Fibroblast of the conjunctiva (primary cell): Measurements from ENCODE around the gene USH1G.
"Not testable (repeated sequence)": the region's sequence is repeated elsewhere in the genome, so short reads cannot be mapped to it uniquely, and the experiment has no call there.

ENCODE experiments used
- DNase-seq: peaks from one replicate; pipeline ENCODE4 v3.0.0-alpha.2; 2010; ENCODE audit warnings: low read depth

Gene USH1G

DNA sequence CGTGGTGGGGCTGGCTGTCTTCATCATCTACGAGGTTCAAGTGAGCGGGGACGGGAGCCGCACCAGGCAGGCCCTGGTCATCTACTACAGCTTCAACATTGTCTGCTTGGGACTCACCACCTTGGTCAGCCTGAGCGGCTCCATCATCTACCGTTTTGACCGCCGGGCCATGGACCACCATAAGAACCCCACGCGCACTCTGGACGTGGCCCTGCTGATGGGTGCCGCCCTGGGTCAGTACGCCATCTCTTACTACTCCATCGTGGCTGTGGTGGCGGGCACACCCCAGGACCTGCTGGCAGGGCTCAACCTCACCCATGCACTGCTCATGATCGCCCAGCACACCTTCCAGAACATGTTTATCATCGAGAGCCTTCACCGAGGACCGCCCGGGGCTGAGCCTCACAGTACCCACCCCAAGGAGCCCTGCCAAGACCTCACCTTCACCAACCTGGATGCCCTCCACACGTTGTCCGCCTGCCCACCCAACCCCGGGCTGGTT lies 7.5 kb upstream of the USH1G start:
- no peak for DNase-seq

GRCh38 chr17:74928786-74929185 lies 5.7 kb upstream of the USH1G start:
- no peak for DNase-seq

DNA sequence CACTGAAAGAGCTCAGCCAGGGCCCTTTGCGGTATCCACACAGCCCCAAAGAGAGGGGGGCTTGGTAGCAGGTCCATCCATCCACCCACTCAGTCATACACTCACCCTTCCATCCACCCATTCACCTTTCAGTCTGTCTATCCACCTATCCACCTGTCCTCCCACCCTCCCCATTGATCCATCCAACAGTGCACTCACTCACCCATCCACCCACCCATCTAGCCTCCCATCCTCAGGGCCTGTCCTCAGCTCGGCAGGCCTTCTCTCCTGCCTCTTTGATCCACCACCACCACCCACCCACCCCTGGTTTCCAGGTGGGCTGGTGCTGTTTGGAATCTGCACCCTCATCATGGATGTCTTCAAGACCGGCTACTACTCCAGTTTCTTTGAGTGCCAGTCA lies 2.2 kb upstream of the USH1G start:
- DNase-seq, result no peak

DNA sequence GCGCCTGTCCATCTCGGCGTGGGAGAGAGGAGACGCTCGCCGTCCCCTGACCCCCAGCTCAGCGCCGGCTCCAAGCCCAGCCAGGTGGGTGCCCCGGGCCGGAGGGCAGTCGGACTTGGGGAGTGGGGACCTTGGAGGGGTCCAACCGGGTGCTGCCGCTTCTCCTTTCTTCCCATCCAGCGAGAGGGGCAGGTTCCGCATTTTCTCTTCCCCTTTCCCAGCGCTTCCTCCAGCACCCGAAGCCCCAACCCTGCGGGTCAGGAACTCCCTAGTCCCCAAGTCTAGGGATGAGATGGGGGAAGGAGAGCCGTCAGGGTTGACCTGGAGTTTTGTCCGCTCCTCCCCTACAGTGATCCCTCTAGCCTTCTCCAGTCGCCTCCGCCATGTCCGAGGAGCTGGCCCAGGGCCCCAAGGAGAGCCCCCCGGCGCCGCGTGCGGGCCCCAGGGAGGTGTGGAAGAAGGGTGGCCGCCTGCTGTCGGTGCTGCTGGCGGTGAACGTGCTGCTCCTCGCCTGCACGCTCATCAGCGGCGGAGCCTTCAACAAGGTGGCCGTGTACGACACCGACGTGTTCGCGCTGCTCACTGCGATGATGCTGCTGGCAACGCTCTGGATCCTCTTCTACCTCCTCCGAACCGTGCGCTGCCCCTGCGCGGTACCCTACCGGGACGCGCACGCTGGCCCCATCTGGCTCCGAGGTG lies 1.3 kb upstream of the USH1G start, which contains the start of gene OTOP2:
OTOP2 (plus strand) TSS at position 24 of the 699 bp plus-strand sequence; CDS start at position 384, 360 bp downstream.
- DNase-seq, result no peak

- DNase-seq, result no peak
Measured at GRCh38 chr17:74923538-74924249, 639 bp upstream of the USH1G start.

GRCh38 chr17:74922172-74922571 lies 883 bp downstream of the USH1G start:
- no peak for DNase-seq

DNA sequence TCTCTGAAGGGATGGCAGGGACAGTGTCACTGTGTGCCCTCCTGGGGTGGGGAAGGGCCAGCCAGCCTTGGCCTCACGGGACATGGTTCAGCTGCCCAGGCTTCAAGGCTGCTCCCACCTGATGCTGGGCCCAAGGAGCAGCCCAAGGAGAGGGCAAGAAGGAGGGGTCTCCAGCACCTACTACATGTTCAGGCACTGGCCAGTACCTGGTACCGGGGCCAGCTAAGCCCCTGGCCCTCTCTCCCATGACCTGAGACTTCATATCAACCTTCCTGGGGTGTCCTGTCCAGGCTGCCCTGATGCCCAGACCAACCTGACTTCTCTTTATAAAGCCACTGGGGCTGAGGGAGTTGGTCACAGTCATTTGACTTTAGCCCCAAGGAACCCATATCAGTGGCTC lies 1.3 kb downstream of the USH1G start:
- no peak for DNase-seq

DNA sequence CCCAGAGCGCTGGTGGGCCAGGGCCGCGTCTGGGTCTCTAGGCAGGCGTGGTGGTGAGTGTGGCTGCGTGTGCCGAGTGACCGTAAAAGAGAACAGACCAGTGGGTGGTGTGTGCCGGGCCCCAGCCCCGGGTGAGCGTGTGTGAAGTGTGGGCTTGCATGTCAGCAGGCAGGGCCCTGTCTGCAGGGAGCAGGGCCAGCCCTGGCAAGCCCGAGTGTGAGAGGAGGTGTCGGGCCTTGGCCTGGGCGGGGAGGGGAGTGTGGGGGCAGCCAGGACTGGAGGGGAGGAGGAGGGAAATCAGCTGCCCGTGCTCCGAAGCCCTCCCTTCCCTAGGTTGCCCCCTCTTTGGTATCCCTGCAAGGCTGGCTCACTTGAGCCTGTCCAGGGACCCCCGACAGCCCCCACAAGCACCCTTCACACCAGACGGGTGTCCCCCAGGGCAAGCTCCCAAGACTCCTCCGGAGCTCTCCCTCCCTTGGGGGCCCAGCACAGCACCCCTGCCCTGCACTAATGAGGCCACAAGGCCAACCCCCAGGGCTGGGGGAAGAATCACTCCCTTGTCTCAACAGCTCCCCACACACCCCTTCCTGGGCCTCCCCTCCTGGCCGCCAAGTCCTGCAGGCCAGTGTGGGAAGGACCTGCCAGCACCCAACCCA lies 1.9 kb downstream of the USH1G start:
- DNase-seq, result no peak

DNA sequence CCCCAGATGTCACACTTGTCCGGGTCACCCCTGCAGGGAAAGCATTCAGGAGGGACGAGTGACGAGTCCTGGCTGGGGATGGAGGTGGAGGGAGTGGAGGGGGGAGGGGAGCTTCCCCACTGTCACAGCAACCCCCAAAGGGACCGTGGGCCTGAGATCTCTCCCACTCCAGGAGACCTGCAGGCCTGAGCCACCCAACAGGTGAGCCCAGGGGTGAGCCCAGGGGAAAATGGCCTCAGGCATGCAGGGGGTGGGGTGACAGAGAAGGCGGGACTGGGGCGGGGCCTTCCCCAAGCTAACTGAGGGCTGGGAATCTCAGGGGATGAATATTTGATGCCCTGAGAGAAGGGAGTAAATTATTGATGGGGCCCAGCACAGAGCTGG lies 2.4 kb downstream of the USH1G start:
- no peak for DNase-seq

- no peak for DNase-seq
Measured at GRCh38 chr17:74920306-74920620, 2.8 kb downstream of the USH1G start.

- no peak for DNase-seq
Measured at GRCh38 chr17:74919440-74920305, 3.4 kb downstream of the USH1G start.

DNA sequence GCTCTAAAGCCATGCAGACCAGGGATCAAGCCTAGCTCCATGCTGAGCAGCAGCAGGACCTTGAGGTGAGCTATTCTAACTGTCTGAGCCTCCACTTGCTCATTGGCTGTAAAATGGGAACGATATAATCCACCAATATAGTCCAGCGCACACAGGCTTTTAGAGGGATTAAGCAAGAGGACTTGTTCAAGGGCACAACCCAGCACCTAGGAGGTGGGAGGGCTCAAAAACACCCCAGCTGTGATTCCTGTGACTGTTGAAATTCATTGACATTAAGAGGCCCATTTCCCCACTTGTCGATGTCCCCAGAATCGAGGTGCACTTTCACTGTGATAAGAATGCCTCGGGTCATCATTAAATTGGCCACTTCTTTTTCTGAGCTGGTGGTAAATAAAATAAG lies 4.1 kb downstream of the USH1G start:
- no peak for DNase-seq

GRCh38 chr17:74917430-74917829 lies 5.6 kb downstream of the USH1G start:
- DNase-seq, result no peak

DNA sequence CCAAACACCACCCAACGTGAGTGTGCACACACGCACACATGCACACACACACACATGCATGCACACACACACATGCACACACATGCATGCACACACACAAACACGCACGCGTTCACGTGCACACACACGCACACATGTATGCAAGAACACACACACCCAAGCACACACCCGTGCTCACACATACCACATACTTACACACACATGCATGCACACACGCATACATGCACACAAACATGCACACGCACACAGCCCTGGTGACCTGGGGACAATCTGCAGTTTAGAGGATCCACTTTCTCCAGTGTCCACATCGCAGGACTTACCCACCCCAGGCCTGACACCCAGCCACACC lies 6.2 kb downstream of the USH1G start:
- DNase-seq, result no peak

DNA sequence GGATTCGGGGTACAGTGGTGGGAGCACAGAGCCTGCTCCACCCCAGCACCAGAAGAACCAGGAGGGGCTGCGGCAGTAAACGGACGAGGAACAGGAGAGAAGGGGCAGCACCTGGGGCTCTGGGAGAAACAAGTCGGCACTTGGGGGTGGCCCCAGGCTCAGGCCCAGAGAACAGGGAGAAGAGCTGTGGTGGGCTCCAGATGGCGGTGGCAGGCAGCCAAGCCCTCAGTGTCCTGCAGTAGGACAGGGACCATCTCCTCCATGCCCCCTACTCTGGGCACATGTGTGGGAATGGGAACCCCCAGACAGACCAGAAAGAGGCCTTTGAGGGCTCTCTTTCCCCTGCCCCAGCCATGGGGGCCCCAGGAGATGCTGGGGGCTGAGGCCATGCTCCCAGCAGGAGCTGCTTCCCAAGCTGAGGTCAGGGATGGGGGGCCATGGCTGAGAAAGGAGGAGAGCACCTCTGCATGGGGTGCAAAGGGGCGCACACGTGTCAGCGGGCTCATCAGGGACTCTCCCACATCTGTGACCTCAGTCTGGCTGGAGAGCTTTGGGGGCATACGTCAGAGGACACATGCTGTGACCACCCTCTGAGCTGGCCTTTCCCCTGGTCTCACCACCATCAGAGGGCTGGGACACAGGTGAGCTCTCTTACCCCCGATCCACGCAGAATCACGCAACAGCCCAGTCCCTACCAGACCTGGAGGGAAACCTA lies 6.8 kb downstream of the USH1G start:
- no peak for DNase-seq

- DNase-seq, result not testable (repeated sequence)
Measured at GRCh38 chr17:74911423-74911822, 11.6 kb downstream of the USH1G start.

GRCh38 chr17:74909097-74909496 lies 14.0 kb downstream of the USH1G start:
- DNase-seq, result not testable (repeated sequence)

DNA sequence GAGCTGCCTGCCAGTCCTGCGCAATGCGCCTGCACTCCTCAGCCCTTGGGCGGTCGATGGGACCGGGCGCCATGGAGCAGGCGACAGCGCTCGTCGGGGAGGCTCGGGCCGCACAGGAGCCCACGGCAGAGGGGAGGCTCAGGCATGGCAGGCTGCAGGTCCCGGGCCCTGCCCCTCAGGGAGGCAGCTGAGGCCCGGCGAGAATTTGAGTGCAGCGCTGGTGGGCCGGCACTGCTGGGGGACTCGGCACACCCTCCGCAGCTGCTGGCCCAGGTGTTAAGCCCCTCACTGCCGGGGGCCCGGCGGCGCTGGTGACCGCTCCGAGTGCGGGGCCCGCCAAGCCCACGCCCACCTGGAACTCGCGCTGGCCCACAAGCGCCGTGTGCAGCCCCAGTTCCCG lies 16.0 kb downstream of the USH1G start:
- DNase-seq, result no peak

GRCh38 chr17:74906214-74906793 lies 16.8 kb downstream of the USH1G start:
- DNase-seq, result not testable (repeated sequence)

DNA sequence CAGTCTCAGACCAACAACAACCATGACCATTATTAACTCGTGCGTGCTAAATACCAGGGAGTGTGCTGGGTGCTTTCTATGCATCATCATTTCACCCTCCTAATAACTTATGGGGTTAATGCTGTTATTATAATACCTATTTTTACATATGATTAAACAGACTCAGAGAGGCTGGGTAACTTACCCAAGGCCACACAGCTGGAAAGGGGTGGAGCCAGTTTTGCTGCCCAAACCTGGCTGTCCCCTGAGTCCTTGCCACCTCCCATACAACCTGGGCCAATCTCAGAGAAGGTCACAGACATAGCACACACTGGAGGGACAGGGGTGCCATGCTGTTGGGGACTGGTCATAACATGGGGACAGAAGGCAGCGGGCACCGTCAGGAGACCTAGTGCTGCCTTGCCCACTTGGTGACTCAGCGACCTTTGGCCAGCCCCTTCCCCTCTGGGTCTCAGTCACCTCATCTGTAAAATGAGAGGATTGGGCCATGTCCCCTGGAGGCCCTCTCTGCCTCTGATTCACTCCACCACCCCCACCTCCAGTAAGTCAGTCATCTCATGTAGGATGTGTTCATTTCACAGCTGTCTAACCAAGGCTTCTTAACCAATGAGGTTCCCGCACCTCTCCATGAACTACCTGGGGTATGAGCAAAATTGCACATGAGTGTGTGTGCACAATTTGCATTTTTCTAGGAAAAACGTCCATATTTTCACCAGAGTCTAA lies 18.2 kb downstream of the USH1G start:
- no peak for DNase-seq

- no peak for DNase-seq
Measured at GRCh38 chr17:74903671-74904070, 19.4 kb downstream of the USH1G start.
